ENCODE measurements around the gene OOSP2.

The OOSP2 gene

GRCh38 chr11:60084631-60085273 is 44.5 kb downstream of the OOSP2 start:
- TF ChIP-seq, protein P1, sequence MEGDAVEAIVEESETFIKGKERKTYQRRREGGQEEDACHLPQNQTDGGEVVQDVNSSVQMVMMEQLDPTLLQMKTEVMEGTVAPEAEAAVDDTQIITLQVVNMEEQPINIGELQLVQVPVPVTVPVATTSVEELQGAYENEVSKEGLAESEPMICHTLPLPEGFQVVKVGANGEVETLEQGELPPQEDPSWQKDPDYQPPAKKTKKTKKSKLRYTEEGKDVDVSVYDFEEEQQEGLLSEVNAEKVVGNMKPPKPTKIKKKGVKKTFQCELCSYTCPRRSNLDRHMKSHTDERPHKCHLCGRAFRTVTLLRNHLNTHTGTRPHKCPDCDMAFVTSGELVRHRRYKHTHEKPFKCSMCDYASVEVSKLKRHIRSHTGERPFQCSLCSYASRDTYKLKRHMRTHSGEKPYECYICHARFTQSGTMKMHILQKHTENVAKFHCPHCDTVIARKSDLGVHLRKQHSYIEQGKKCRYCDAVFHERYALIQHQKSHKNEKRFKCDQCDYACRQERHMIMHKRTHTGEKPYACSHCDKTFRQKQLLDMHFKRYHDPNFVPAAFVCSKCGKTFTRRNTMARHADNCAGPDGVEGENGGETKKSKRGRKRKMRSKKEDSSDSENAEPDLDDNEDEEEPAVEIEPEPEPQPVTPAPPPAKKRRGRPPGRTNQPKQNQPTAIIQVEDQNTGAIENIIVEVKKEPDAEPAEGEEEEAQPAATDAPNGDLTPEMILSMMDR (IDR thresholded peaks at IDR 0.05) = no peak
- Histone ChIP-seq H3K27me3 (no peaks in the 10 kb centered on the region), H3K9me3 (no peaks in the 10 kb centered on the region), H3K4me1 (no peaks in the 10 kb centered on the region), H3K4me3 (no peak overlapping the region), H3K27ac (no peak overlapping the region), H3K36me3 (no peaks in the 10 kb centered on the region)
- DNase-seq = no peak
- intact Hi-C loops (cut with DNase I; ENCODE audit: low total_unique reads) = no loop called here

GRCh38 chr11:60085909-60086308 is 45.7 kb downstream of the OOSP2 start:
- DNase-seq = no peak
- TF ChIP-seq, protein P1 (IDR thresholded peaks at IDR 0.05) = no peak
- intact Hi-C loops (cut with DNase I; ENCODE audit: low total_unique reads) = no loop called here

DNA sequence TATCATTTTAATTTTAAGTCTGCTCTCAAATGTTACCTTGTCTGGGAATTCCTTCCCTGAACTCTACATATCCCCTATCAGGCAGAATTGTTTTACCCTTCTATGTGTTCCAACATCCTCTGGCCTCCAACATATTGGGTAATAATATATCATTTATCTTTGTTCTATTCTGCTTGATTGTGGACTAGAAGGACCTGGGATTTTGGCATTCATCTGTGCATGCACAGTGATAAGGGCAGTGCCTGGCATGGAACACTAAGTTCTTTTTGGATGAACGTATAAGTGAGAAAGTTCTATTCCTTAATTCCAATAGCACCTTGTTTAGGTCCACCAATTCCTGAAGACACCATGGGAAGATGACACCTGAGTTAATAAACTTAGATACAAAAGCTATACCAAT is 47.0 kb downstream of the OOSP2 start:
- Histone ChIP-seq H3K36me3 (no peaks in the 10 kb centered on the region), H3K9me3 (no peaks in the 10 kb centered on the region), H3K4me1 (no peaks in the 10 kb centered on the region), H3K4me3 (no peak overlapping the region), H3K27ac (no peak overlapping the region), H3K27me3 (no peaks in the 10 kb centered on the region)
- TF ChIP-seq, protein P1 (IDR thresholded peaks at IDR 0.05) = no peak
- no peak for DNase-seq
- intact Hi-C loops (cut with DNase I; ENCODE audit: low total_unique reads) = no loop called here

More at GRCh38 chr11:60085909-60086308, 45.7 kb downstream of the OOSP2 start:
- Histone ChIP-seq H3K27me3 (no peaks in the 10 kb centered on the region), H3K4me1 (no peaks in the 10 kb centered on the region), H3K27ac (no peak overlapping the region), H3K9me3 (no peaks in the 10 kb centered on the region), H3K36me3 (no peaks in the 10 kb centered on the region), H3K4me3 (no peak overlapping the region)

DNA sequence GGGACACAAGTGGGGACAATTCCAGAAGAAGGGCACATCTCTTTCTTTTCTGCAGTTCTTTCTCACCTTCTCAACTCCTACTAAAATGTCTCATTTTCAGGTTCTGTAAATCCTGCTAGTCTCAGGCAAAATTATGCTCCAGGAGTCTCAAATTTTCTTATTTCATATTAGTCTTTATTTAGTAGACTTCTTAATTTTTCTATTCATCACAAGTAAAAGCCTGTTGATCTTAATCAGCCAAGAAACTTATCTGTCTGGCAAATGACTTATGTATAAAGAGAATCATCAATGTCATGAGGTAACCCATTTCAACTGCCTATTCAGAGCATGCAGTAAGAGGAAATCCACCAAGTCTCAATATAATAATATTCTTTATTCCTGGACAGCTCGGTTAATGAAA is 48.2 kb downstream of the OOSP2 start, which contains the start of gene MS4A2:
Gene MS4A2 (plus strand): TSS at position 301 of the 400 bp plus-strand sequence. CDS start 102 bp downstream, outside the sequence.
- DNase-seq = no peak
- TF ChIP-seq, protein P1 (IDR thresholded peaks at IDR 0.05) = no peak
- Histone ChIP-seq H3K27ac (no peak within 1 kb of the TSS), H3K27me3 (no peaks in the 10 kb centered on the region), H3K4me3 (no peak within 1 kb of the TSS), H3K4me1 (no peaks in the 10 kb centered on the region), H3K36me3 (no peaks in the 10 kb centered on the region), H3K9me3 (no peaks in the 10 kb centered on the region)
- intact Hi-C loops (cut with DNase I; ENCODE audit: low total_unique reads) = no loop called here

DNA sequence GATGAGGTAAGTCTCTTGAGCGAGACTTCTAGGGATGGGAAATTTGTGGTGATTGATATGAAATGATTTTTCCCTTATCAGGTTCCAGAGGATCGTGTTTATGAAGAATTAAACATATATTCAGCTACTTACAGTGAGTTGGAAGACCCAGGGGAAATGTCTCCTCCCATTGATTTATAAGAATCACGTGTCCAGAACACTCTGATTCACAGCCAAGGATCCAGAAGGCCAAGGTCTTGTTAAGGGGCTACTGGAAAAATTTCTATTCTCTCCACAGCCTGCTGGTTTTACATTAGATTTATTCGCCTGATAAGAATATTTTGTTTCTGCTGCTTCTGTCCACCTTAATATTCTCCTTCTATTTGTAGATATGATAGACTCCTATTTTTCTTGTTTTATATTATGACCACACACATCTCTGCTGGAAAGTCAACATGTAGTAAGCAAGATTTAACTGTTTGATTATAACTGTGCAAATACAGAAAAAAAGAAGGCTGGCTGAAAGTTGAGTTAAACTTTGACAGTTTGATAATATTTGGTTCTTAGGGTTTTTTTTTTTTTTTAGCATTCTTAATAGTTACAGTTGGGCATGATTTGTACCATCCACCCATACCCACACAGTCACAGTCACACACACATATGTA is 55.4 kb downstream of the OOSP2 start:
- Histone ChIP-seq H3K4me3 (no peak overlapping the region), H3K36me3 (no peaks in the 10 kb centered on the region), H3K27ac (no peak overlapping the region), H3K27me3 (no peaks in the 10 kb centered on the region), H3K9me3 (no peaks in the 10 kb centered on the region), H3K4me1 (no peaks in the 10 kb centered on the region)
- no peak for DNase-seq
- intact Hi-C loops (cut with DNase I; ENCODE audit: low total_unique reads) = no loop called here
- TF ChIP-seq, protein P1 (IDR thresholded peaks at IDR 0.05) = no peak

All from tibial artery (tissue), 4 donors.